SK-N-SH treated with all-trans-retinoic acid at 6 μM for 48 hours (cell line): ENCODE measurements around the gene HPS3.

ENCODE experiments used
- ARNTL ChIP-seq: fragments of 450-650 bp; formaldehyde crosslinking; IDR thresholded peaks from 2 replicates; pipeline ENCODE4 v1.5.0; 2020; ENCODE audit warnings: low read depth, mild to moderate bottlenecking, moderate library complexity, borderline replicate concordance
- TF ChIP-seq, protein P1 (sequence below): fragments of 250-450 bp; sonication (Bioruptor Pico); IDR thresholded peaks from 2 replicates; pipeline ENCODE4 v1.8.0; 2020; ENCODE audit warnings: mild to moderate bottlenecking, moderate library complexity, borderline replicate concordance

DNA sequence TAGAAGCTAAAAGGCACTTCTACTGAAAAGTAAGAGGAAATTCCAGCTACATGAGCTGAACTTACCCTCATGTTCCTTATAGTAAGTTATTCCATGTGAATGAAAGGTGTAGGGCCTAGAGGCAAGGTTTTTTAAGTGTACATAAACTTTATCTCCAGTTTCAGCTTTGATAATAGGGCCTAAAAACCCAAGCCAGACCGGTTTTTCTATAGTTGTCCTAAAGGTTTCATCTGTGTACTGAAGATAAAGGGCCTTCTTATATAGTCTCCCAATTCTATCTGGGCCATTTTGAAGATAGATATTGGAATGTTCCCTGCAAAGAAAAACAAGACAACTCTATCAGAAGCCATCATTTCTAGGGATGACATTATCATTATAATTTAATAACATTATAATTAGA lies 82.9 kb downstream of the HPS3 start:
- no peak for TF ChIP-seq ARNTL (CRISPR knock-in tag)
- TF ChIP-seq, protein P1, sequence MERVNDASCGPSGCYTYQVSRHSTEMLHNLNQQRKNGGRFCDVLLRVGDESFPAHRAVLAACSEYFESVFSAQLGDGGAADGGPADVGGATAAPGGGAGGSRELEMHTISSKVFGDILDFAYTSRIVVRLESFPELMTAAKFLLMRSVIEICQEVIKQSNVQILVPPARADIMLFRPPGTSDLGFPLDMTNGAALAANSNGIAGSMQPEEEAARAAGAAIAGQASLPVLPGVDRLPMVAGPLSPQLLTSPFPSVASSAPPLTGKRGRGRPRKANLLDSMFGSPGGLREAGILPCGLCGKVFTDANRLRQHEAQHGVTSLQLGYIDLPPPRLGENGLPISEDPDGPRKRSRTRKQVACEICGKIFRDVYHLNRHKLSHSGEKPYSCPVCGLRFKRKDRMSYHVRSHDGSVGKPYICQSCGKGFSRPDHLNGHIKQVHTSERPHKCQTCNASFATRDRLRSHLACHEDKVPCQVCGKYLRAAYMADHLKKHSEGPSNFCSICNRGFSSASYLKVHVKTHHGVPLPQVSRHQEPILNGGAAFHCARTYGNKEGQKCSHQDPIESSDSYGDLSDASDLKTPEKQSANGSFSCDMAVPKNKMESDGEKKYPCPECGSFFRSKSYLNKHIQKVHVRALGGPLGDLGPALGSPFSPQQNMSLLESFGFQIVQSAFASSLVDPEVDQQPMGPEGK (CRISPR knock-in tag) = no peak
